GM12878 (cell line): ENCODE results near the gene MAGI2. TPM values are rescaled to one million over a fixed set of nuclear protein-coding genes. Genes with fewer than 3 reads are reported as not detected.

ENCODE experiments used
- NFXL1 ChIP-seq: fragments of 450-650 bp; IDR thresholded peaks from 2 replicates; pipeline ENCODE4 v1.6.1; 2017; ENCODE audit warnings: antibody characterized with exemption, mild to moderate bottlenecking, borderline replicate concordance
- PAX5 ChIP-seq: IDR thresholded peaks from 2 replicates; pipeline ENCODE4 v1.6.1; 2011; ENCODE audit warnings: low read depth, low read length, borderline replicate concordance
- RBBP5 ChIP-seq: fragments of 200-600 bp; sonication (generic); conservative IDR thresholded peaks from 2 replicates; pipeline ENCODE4 v1.6.1; 2016
- TCF3 ChIP-seq: IDR thresholded peaks from 2 replicates; pipeline ENCODE4 v1.6.1; 2012; ENCODE audit warnings: low read depth, mild to moderate bottlenecking, low read length, borderline replicate concordance; ENCODE audit not compliant: insufficient read depth
- polyA plus RNA-seq, 11 experiments: library from polyadenylated mRNA; depleted of rRNA in 4 of 11; unstranded in 6 of 11; stranded (reverse) in 5 of 11; fragments of >200 nt; fragmentation: Nextera tagmentation in 4 of 11; fragmentation: Illumina TruSeq in 1 of 11; extraction: Ambion mirVana in 4 of 11; extraction: Trizol in 1 of 11; gene quantifications; 1 replicate in 1 of 11; 2 replicates in 10 of 11; pipeline versions ENCODE4 v1.2.1 to v1.2.3, GENCODE V29; 2011 to 2016; ENCODE audit warnings: inconsistent platforms in 2 of 11, missing spikeins in 2 of 11, low read depth in 1 of 11
- total RNA-seq, 4 experiments: library from RNA; depleted of rRNA in 3 of 4; stranded (reverse); fragments of >200 nt in 3 of 4; fragmentation: Illumina TruSeq in 1 of 4; extraction: Trizol in 1 of 4; gene quantifications; 2 replicates each; pipeline versions ENCODE4 v1.2.1 to v1.2.3, GENCODE V29; 2013 to 2021
- TF ChIP-seq, protein P1 (sequence below): fragments of 150-350 bp; IDR thresholded peaks from 2 replicates; pipeline ENCODE4 v1.6.1; 2016; ENCODE audit warnings: low read depth, low read length
- TF ChIP-seq, protein P2 (sequence below): fragments of 450-650 bp; IDR thresholded peaks from 2 replicates; pipeline ENCODE4 v1.6.1; 2014; ENCODE audit warnings: mild to moderate bottlenecking
- TF ChIP-seq, protein P3 (sequence below): fragments of 450-650 bp; formaldehyde crosslinking; IDR thresholded peaks from 2 replicates; pipeline ENCODE4 v1.5.0; 2022; ENCODE audit warnings: mild to moderate bottlenecking, missing genetic modification characterization

Gene MAGI2
- total and polyA plus RNA-seq, 10 of the 15 experiments (the other 5 are each of a cell fraction or from before 2014, with no cell fraction given): 0.01 to 0.31 (median 0.05) TPM; not detected in 2

DNA sequence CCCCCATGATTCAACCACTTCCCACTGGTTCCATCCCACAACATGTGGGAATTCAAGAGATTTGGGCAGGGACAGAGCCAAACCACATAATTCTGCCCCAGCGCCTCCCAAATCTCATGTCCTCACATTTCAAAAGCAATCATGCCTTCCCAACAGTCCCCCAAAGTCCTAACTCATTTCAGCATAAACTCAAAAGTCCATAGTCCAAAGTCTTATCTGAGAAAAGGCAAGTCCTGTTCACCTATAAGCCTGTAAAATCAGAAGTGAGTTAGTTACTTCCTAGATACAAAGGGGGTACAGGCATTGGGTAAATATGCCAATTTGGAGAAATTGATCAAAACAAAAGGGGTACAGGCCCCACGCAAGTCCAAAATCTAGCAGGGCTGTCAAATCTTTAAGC lies 272.9 kb downstream of the MAGI2 start (continued):
- TF ChIP-seq, protein P1, sequence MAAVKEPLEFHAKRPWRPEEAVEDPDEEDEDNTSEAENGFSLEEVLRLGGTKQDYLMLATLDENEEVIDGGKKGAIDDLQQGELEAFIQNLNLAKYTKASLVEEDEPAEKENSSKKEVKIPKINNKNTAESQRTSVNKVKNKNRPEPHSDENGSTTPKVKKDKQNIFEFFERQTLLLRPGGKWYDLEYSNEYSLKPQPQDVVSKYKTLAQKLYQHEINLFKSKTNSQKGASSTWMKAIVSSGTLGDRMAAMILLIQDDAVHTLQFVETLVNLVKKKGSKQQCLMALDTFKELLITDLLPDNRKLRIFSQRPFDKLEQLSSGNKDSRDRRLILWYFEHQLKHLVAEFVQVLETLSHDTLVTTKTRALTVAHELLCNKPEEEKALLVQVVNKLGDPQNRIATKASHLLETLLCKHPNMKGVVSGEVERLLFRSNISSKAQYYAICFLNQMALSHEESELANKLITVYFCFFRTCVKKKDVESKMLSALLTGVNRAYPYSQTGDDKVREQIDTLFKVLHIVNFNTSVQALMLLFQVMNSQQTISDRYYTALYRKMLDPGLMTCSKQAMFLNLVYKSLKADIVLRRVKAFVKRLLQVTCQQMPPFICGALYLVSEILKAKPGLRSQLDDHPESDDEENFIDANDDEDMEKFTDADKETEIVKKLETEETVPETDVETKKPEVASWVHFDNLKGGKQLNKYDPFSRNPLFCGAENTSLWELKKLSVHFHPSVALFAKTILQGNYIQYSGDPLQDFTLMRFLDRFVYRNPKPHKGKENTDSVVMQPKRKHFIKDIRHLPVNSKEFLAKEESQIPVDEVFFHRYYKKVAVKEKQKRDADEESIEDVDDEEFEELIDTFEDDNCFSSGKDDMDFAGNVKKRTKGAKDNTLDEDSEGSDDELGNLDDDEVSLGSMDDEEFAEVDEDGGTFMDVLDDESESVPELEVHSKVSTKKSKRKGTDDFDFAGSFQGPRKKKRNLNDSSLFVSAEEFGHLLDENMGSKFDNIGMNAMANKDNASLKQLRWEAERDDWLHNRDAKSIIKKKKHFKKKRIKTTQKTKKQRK: no peak
- no peak for TF ChIP-seq TCF3
- TF ChIP-seq, protein P2, sequence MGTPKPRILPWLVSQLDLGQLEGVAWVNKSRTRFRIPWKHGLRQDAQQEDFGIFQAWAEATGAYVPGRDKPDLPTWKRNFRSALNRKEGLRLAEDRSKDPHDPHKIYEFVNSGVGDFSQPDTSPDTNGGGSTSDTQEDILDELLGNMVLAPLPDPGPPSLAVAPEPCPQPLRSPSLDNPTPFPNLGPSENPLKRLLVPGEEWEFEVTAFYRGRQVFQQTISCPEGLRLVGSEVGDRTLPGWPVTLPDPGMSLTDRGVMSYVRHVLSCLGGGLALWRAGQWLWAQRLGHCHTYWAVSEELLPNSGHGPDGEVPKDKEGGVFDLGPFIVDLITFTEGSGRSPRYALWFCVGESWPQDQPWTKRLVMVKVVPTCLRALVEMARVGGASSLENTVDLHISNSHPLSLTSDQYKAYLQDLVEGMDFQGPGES: no peak
- no peak for TF ChIP-seq NFXL1
- no peak for TF ChIP-seq RBBP5
- no peak for TF ChIP-seq PAX5
- TF ChIP-seq, protein P3, sequence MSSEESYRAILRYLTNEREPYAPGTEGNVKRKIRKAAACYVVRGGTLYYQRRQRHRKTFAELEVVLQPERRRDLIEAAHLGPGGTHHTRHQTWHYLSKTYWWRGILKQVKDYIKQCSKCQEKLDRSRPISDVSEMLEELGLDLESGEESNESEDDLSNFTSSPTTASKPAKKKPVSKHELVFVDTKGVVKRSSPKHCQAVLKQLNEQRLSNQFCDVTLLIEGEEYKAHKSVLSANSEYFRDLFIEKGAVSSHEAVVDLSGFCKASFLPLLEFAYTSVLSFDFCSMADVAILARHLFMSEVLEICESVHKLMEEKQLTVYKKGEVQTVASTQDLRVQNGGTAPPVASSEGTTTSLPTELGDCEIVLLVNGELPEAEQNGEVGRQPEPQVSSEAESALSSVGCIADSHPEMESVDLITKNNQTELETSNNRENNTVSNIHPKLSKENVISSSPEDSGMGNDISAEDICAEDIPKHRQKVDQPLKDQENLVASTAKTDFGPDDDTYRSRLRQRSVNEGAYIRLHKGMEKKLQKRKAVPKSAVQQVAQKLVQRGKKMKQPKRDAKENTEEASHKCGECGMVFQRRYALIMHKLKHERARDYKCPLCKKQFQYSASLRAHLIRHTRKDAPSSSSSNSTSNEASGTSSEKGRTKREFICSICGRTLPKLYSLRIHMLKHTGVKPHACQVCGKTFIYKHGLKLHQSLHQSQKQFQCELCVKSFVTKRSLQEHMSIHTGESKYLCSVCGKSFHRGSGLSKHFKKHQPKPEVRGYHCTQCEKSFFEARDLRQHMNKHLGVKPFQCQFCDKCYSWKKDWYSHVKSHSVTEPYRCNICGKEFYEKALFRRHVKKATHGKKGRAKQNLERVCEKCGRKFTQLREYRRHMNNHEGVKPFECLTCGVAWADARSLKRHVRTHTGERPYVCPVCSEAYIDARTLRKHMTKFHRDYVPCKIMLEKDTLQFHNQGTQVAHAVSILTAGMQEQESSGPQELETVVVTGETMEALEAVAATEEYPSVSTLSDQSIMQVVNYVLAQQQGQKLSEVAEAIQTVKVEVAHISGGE: no peak
